ACC112 (cell line): ENCODE results near the gene ANKRD9.

Source experiments
- H2AFZ ChIP-seq: fragments of 200-600 bp; sonication (generic); one replicate; pipeline ENCODE4 v1.6.0; 2017; ENCODE audit warnings: antibody characterized with exemption, low read length; ENCODE audit not compliant: unreplicated experiment
- H3K27ac ChIP-seq: fragments of 200-600 bp; sonication (generic); 2 replicates; pipeline ENCODE4 v1.5.1; 2014; ENCODE audit warnings: low read depth, mild to moderate bottlenecking, antibody characterized with exemption, low read length, moderate library complexity
- H3K27me3 ChIP-seq: fragments of 200-600 bp; sonication (generic); 2 replicates; pipeline ENCODE4 v1.6.1; 2014; ENCODE audit warnings: mild to moderate bottlenecking, antibody characterized with exemption, low read length, moderate library complexity, mixed read lengths; ENCODE audit not compliant: insufficient read depth
- H3K36me3 ChIP-seq: fragments of 200-600 bp; sonication (generic); 2 replicates; pipeline ENCODE4 v1.6.1; 2016; ENCODE audit warnings: mild to moderate bottlenecking, antibody characterized with exemption, low read length, moderate library complexity, mixed read lengths; ENCODE audit not compliant: insufficient read depth
- H3K4me1 ChIP-seq: fragments of 200-600 bp; sonication (generic); one replicate; pipeline ENCODE4 v1.6.1; 2016; ENCODE audit warnings: low read length, mixed read lengths; ENCODE audit not compliant: insufficient read depth, unreplicated experiment, control insufficient read depth
- H3K4me3 ChIP-seq: fragments of 200-600 bp; sonication (generic); 2 replicates; pipeline ENCODE4 v1.5.1; 2014; ENCODE audit warnings: mild to moderate bottlenecking, low read depth, low read length
- H3K79me2 ChIP-seq: fragments of 200-600 bp; sonication (generic); one replicate; pipeline ENCODE4 v1.6.0; 2016; ENCODE audit warnings: low read length; ENCODE audit not compliant: control insufficient read depth, unreplicated experiment, insufficient read depth

Gene ANKRD9

GRCh38 chr14:102464006-102464405 is 45.6 kb downstream of the ANKRD9 start:
- H3K36me3 ChIP-seq, result peaks cover 17% of the 10 kb centered on the region
- no peaks in the 10 kb centered on the region for H3K4me1 ChIP-seq
- H3K27me3 ChIP-seq, result no peaks in the 10 kb centered on the region
- H2AFZ ChIP-seq, result no peak overlapping the region
- no peak overlapping the region for H3K27ac ChIP-seq
- no peak overlapping the region for H3K4me3 ChIP-seq
- no peaks in the 10 kb centered on the region for H3K79me2 ChIP-seq

GRCh38 chr14:102462391-102462790 is 47.2 kb downstream of the ANKRD9 start:
- Histone ChIP-seq H3K79me2 (no peaks in the 10 kb centered on the region), H3K4me3 (no peak overlapping the region), H3K4me1 (no peaks in the 10 kb centered on the region), H3K27me3 (no peaks in the 10 kb centered on the region), H3K27ac (no peak overlapping the region), H3K36me3 (peaks cover 9% of the 10 kb centered on the region; the same call in 1 of the 2 replicates), H2AFZ (no peak overlapping the region)

- H3K79me2 ChIP-seq, result no peaks in the 10 kb centered on the region
- H3K36me3 ChIP-seq, result peaks cover 6% of the 10 kb centered on the region; the same call in 1 of the 2 replicates
- no peak overlapping the region for H2AFZ ChIP-seq
- no peak overlapping the region for H3K27ac ChIP-seq
- no peak overlapping the region for H3K4me3 ChIP-seq
- no peaks in the 10 kb centered on the region for H3K4me1 ChIP-seq
- H3K27me3 ChIP-seq, result no peaks in the 10 kb centered on the region
Measured at GRCh38 chr14:102461490-102462338, 47.9 kb downstream of the ANKRD9 start.

DNA sequence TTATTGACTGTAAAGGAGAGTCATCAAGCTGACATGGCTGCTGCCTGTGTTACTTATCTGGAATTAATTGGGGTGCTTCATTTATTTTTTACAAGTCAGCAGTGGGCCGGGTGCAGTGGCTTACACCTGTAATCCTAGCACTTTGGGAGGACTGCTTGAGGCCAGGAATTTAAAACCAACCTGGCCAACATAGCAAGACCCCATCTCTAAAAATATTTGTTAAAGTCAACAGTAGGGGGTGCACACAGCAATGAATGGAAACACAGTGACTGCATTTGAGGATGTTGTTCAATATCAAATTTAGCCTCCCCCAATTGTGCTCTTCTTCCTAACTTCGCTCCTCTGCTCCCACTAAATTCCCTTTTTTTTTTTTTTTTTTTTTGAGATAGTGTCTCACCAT is 52.1 kb downstream of the ANKRD9 start:
- Histone ChIP-seq H3K36me3 (no peaks in the 10 kb centered on the region; the same call in 1 of the 2 replicates), H3K79me2 (no peaks in the 10 kb centered on the region), H3K4me1 (no peaks in the 10 kb centered on the region), H3K4me3 (no peak overlapping the region), H3K27ac (no peak overlapping the region), H2AFZ (no peak overlapping the region), H3K27me3 (no peaks in the 10 kb centered on the region)

- Histone ChIP-seq H3K27me3 (no peaks in the 10 kb centered on the region), H3K27ac (no peak overlapping the region), H3K4me3 (no peak overlapping the region), H3K36me3 (peaks cover 4% of the 10 kb centered on the region; the same call in 1 of the 2 replicates), H3K4me1 (no peaks in the 10 kb centered on the region), H3K79me2 (no peaks in the 10 kb centered on the region), H2AFZ (no peak overlapping the region)
Measured at GRCh38 chr14:102454711-102455110, 54.9 kb downstream of the ANKRD9 start.

DNA sequence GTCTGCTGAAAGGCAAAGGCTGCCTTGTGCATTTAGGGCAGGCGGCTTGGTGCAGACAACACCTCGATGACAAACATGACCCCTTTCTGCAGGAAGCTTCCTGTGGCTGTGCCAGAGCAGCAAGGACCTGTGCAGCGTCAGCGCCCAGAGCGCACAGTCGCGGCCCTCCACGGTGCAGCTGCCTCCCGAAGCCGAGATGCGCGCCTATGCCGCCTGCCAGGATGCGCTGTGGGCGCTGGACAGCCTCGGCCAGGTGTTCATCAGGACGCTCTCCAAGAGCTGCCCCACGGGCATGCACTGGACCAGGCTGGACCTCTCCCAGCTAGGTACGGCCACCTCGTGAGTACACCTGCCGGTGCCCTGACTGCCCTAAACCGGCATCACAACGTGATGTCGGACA is 57.3 kb downstream of the ANKRD9 start:
- no peak overlapping the region for H2AFZ ChIP-seq
- H3K36me3 ChIP-seq, result peaks cover 4% of the 10 kb centered on the region; the same call in 1 of the 2 replicates
- no peaks in the 10 kb centered on the region for H3K27me3 ChIP-seq
- no peak overlapping the region for H3K27ac ChIP-seq
- H3K79me2 ChIP-seq, result no peaks in the 10 kb centered on the region
- H3K4me1 ChIP-seq, result no peaks in the 10 kb centered on the region
- H3K4me3 ChIP-seq, result no peak overlapping the region
